Measurements from ENCODE around the gene FAM24B.

- TF ChIP-seq CTCF (IDR thresholded peaks at IDR 0.05) (no peak), POLR2A (IDR thresholded peaks at IDR 0.05) (no peak), EP300 (IDR thresholded peaks at IDR 0.05) (no peak)
Observed at GRCh38 chr10:122859527-122859926, 19.9 kb downstream of the FAM24B start.

All from tibial nerve (tissue), 4 donors.